Measurements from ENCODE around the gene CFAP45.

CFAP45 gene

DNA sequence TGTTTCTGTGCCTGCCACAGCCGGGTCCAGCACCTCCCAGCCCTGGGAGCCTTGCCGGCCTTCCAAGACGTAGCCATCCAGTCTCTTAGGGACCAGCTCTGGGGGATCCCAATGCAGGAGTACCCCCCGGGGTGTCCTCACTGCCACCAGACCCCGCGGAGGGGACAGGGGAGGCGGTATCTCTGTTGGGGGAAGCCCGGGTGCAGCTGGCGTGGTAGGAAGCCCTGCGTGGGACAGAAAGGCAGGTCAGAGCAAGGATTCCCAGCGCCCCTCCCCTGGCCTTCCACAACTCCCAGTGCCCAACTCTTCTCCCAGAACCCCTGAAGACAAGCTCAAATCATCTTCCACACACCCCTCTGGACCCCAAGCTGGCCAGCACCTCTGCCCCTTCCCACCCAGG lies 30.3 kb upstream of the CFAP45 start:
- Histone ChIP-seq H3K27me3 (peaks cover 4% of the 10 kb centered on the region), H3K4me1 (ENCODE audit: control insufficient read depth in 1 of 2, insufficient read depth in 1 of 2, low read depth in 1 of 2, low read length in 1 of 2) (peaks cover 9 to 11% of the 10 kb centered on the region in 2 experiments), H3K4me3 (ENCODE audit: low read depth in 1 of 2, low read length in 1 of 2) (no peak overlapping the region), H3K27ac (no peak overlapping the region), H3K36me3 (no peaks in the 10 kb centered on the region), H3K9me3 (no peaks in the 10 kb centered on the region)
- TF ChIP-seq, protein P1, sequence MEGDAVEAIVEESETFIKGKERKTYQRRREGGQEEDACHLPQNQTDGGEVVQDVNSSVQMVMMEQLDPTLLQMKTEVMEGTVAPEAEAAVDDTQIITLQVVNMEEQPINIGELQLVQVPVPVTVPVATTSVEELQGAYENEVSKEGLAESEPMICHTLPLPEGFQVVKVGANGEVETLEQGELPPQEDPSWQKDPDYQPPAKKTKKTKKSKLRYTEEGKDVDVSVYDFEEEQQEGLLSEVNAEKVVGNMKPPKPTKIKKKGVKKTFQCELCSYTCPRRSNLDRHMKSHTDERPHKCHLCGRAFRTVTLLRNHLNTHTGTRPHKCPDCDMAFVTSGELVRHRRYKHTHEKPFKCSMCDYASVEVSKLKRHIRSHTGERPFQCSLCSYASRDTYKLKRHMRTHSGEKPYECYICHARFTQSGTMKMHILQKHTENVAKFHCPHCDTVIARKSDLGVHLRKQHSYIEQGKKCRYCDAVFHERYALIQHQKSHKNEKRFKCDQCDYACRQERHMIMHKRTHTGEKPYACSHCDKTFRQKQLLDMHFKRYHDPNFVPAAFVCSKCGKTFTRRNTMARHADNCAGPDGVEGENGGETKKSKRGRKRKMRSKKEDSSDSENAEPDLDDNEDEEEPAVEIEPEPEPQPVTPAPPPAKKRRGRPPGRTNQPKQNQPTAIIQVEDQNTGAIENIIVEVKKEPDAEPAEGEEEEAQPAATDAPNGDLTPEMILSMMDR (IDR thresholded peaks at IDR 0.05), result no peak

DNA sequence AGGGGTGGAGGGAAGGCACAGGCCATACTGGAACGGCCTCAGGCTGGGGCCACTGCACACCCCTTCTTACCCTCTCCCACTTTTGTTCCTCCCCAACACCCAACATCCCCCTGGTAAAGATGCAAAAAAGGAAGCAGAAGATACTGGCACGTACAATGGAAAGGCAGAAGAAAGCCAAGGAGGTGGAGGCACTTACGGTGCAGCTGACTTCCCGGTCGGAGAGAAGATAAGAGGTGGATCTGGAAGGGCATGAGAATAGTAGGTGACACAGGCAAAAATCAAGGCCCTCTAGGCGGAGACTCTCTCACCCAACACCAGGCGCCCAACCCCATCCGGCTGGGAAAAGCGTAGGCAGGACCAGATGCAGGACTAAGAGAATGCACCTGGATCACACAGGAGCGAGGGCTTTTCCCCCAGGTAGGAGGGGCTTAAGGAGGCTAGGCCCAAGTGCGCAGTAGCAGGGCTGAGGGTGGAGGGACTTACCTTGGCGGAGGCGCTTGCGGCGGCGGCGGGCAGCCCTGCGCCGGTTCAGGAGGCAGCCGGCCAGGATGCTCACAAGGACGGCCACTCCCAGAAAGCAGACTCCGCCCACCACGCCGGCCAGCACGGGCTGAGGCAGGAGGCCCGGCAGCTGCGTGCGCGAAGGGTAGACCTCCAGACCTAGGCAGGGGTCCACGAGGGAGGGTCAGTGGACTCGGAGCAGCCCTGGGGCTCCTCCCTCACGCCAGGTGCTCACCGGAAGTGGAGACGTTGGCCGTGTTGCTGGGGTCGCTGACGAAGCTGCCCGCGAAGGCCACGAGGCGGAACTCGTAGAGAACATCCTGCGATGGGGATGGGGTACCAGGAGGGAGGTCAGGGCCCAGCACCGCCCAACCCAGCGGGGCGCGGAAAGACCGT lies 29.4 kb upstream of the CFAP45 start:
- Histone ChIP-seq H3K4me1 (ENCODE audit: control insufficient read depth in 1 of 2, insufficient read depth in 1 of 2, low read depth in 1 of 2, low read length in 1 of 2) (peaks cover 9 to 11% of the 10 kb centered on the region in 2 experiments), H3K27ac (no peak overlapping the region), H3K9me3 (no peaks in the 10 kb centered on the region), H3K4me3 (ENCODE audit: low read depth in 1 of 2, low read length in 1 of 2) (no peak overlapping the region), H3K36me3 (no peaks in the 10 kb centered on the region), H3K27me3 (no peaks in the 10 kb centered on the region)
- TF ChIP-seq, protein P1 (IDR thresholded peaks at IDR 0.05), result no peak

DNA sequence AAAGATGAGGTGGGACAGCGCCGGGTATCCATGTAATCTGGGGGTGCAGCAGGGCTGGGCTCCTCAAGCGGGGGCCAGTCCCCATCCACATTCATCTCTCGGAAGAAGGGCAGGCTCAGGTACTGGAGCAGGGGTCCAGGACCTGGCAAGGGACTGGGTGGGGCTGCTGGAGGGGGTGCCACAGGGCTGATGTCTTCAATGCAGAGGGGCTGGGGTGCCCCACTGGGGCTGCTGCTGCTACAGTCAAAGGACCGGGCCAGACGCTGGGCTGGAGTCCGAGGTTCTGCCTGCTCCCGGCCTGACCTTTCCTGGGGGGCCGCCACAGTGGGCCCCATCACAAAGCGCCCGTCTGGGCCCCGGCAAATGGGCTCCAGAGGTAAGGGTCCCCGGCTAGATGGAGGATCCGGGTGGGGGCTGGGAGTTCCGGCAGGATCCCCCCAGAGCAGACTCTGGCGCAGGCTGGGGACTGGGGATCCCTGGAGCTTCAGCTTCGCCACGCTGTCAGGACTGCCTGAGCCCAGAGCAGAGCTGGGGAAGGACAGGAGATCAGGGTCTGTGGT lies 28.6 kb upstream of the CFAP45 start:
- TF ChIP-seq, protein P1 (IDR thresholded peaks at IDR 0.05), result no peak
- Histone ChIP-seq H3K4me3 (ENCODE audit: low read depth in 1 of 2, low read length in 1 of 2) (no peak overlapping the region), H3K9me3 (no peaks in the 10 kb centered on the region), H3K27ac (no peak overlapping the region), H3K27me3 (no peaks in the 10 kb centered on the region), H3K36me3 (no peaks in the 10 kb centered on the region), H3K4me1 (ENCODE audit: control insufficient read depth in 1 of 2, insufficient read depth in 1 of 2, low read depth in 1 of 2, low read length in 1 of 2) (peaks cover 11 to 14% of the 10 kb centered on the region in 2 experiments)

DNA sequence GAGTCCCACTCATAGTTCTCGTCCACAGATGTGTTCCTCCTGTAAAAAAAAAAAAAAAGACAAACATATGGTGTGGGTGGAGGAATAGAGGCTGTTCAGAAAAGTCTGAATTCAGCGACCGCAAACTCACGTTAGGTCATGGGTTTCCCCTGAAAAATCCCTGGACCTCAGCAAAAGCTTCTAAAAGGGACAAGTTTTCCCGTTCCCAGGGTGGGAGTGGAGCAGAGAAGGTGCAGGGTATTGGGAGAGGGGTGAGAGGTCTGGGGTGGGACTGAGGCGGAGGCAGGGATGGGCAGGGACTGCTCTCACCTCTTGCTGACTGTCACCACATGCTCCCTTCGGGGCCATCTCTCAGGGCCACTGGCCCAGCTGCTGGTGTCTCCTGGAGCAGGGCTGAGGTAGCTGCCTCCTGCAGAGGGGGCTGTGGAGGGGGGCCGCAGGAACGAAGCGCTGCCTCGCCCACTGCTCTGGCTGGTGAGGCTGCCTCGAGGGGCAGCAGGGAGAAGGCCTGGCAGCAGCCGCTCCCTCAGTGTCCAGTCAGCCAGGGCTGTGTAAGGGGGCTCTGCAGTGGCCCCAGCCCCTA lies 28.0 kb upstream of the CFAP45 start:
- Histone ChIP-seq H3K36me3 (peaks cover under 1% of the 10 kb centered on the region), H3K27me3 (no peaks in the 10 kb centered on the region), H3K27ac (no peak overlapping the region), H3K4me3 (ENCODE audit: low read depth in 1 of 2, low read length in 1 of 2) (no peak overlapping the region), H3K4me1 (ENCODE audit: control insufficient read depth in 1 of 2, insufficient read depth in 1 of 2, low read depth in 1 of 2, low read length in 1 of 2) (peaks cover 14 to 20% of the 10 kb centered on the region in 2 experiments), H3K9me3 (no peaks in the 10 kb centered on the region)
- TF ChIP-seq, protein P1 (IDR thresholded peaks at IDR 0.05), result no peak

DNA sequence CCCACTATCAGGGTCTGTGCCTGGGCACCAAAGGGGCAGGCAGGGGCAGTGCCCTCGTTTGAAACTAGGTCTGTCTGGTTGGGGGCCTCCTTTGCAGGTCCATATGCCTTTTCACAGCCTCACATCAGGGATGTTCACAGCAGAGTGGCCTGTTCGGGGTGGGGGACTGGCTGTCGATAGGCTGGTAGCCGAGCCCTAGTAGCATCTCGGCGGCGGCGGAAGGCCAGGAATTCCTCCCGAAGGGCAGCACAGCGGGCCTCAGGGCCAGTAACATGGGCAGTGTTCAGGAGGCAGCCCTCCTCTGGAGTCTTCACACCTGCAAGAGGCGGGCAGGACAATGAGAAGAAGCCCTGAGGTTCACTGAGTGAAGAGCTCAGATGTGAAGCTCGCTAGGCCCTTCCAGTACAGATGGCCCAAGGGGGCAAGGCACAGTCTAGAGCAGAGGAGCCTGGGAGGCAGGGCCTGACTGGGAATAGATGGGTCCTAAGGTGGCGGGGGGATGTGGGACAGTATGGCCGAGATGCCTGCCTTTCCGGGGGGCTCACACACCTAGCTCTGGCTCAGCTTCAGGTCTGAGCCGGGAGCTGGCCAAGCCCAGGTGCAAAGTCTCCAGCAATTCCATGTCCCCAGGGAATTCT lies 27.4 kb upstream of the CFAP45 start:
- Histone ChIP-seq H3K36me3 (peaks cover 4% of the 10 kb centered on the region), H3K27ac (no peak overlapping the region), H3K9me3 (no peaks in the 10 kb centered on the region), H3K27me3 (no peaks in the 10 kb centered on the region), H3K4me1 (ENCODE audit: control insufficient read depth in 1 of 2, insufficient read depth in 1 of 2, low read depth in 1 of 2, low read length in 1 of 2) (peaks cover 20 to 27% of the 10 kb centered on the region in 2 experiments), H3K4me3 (ENCODE audit: low read depth in 1 of 2, low read length in 1 of 2) (no peak overlapping the region)
- TF ChIP-seq, protein P1 (IDR thresholded peaks at IDR 0.05), result no peak
